Upper lobe of left lung (tissue), 4 donors: ENCODE data around the gene ATN1.

ENCODE experiments used
- EP300 ChIP-seq, 4 donors: sonication (generic); formaldehyde crosslinking; IDR thresholded peaks; one replicate each; pipeline ENCODE4 v1.5.1; 2017; ENCODE audit warnings: antibody characterized with exemption in 4 of 4, control low read depth in 2 of 4
- POLR2A ChIP-seq, 4 donors: fragments of 450-650 bp; IDR thresholded peaks; one replicate each; pipeline ENCODE4 v1.5.1; 2016 to 2017; ENCODE audit warnings: antibody characterized with exemption in 4 of 4, mild to moderate bottlenecking in 2 of 4
- POLR2AphosphoS5 ChIP-seq, 2 donors: sonication (generic); formaldehyde crosslinking; IDR thresholded peaks; one replicate each; pipeline ENCODE4 v1.5.1; 2017; ENCODE audit warnings: antibody characterized with exemption in 2 of 2
- TF ChIP-seq, protein P1 (sequence below), 6 experiments: fragments of 450-650 bp in 4 of 6; fragments of 200-600 bp in 2 of 6; sonication (generic) in 2 of 6; IDR thresholded peaks; one replicate each; pipeline ENCODE4 v1.5.1; 2016 to 2019; ENCODE audit warnings: antibody characterized with exemption in 6 of 6

DNA sequence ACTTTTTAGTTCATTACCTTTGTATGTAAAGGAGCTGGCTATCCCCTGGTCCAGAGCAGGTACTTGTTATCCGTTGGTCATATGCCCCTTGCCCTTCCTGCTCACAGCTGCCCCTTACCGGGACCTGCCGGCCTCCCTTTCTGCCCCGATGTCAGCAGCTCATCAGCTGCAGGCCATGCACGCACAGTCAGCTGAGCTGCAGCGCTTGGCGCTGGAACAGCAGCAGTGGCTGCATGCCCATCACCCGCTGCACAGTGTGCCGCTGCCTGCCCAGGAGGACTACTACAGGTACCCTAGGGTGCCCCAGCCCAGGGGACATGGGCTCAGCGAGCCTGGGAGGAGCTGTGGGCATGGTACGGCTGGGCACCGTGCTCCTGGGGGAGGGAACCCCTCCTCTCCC, 13.5 kb downstream of the ATN1 start:
- TF ChIP-seq, protein P1, sequence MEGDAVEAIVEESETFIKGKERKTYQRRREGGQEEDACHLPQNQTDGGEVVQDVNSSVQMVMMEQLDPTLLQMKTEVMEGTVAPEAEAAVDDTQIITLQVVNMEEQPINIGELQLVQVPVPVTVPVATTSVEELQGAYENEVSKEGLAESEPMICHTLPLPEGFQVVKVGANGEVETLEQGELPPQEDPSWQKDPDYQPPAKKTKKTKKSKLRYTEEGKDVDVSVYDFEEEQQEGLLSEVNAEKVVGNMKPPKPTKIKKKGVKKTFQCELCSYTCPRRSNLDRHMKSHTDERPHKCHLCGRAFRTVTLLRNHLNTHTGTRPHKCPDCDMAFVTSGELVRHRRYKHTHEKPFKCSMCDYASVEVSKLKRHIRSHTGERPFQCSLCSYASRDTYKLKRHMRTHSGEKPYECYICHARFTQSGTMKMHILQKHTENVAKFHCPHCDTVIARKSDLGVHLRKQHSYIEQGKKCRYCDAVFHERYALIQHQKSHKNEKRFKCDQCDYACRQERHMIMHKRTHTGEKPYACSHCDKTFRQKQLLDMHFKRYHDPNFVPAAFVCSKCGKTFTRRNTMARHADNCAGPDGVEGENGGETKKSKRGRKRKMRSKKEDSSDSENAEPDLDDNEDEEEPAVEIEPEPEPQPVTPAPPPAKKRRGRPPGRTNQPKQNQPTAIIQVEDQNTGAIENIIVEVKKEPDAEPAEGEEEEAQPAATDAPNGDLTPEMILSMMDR (IDR thresholded peaks at IDR 0.05) = no peak
- TF ChIP-seq EP300 (IDR thresholded peaks at IDR 0.05) (no peak), POLR2A (IDR thresholded peaks at IDR 0.05) (no peak), POLR2AphosphoS5 (IDR thresholded peaks at IDR 0.05) (no peak)
